Keratinocyte (primary cell): ENCODE results near the gene TFDP2. TPM values are rescaled to one million over a fixed set of nuclear protein-coding genes. Genes with fewer than 3 reads are reported as not detected.

Experiments used
- DNase-seq: peaks from one replicate; pipeline ENCODE4 v3.0.0-alpha.2; 2011; ENCODE audit warnings: low read depth, missing footprints, low spot score
- FAIRE-seq: peaks from 2 replicates; lab custom pipeline; 2011; peaks lifted over from hg19 to GRCh38; lab: Jason Lieb, UNC
- H2AFZ ChIP-seq: 2 replicates; pipeline ENCODE4 v1.6.0; 2012; ENCODE audit warnings: low read length, control low read depth, inconsistent platforms; ENCODE audit not compliant: control insufficient read depth
- H3K27ac ChIP-seq: 2 replicates; pipeline ENCODE4 v1.5.1; 2011; ENCODE audit warnings: low read length; ENCODE audit not compliant: control insufficient read depth, insufficient read depth
- H3K27me3 ChIP-seq: 3 replicates; pipeline ENCODE4 v1.6.0; 2011; ENCODE audit warnings: low read length; ENCODE audit not compliant: control insufficient read depth, insufficient read depth; ENCODE audit errors: extremely low read depth
- H3K36me3 ChIP-seq, 2 experiments: 2 replicates in 1 of 2; 3 replicates in 1 of 2; pipeline ENCODE4 v1.5.1; 2011; ENCODE audit warnings: low read length in 2 of 2, mild to moderate bottlenecking in 1 of 2; ENCODE audit not compliant: control insufficient read depth in 2 of 2, insufficient read depth in 2 of 2; ENCODE audit errors: extremely low read depth in 1 of 2
- H3K4me1 ChIP-seq: 3 replicates; pipeline ENCODE4 v1.5.1; 2011; ENCODE audit warnings: low read length; ENCODE audit not compliant: control insufficient read depth, insufficient read depth; ENCODE audit errors: extremely low read depth
- H3K4me2 ChIP-seq: 3 replicates; pipeline ENCODE4 v1.6.0; 2011; ENCODE audit warnings: low read depth, low read length; ENCODE audit not compliant: control insufficient read depth, insufficient read depth; ENCODE audit errors: extremely low read depth
- H3K4me3 ChIP-seq, 3 experiments: fragments of 200-600 bp in 1 of 3; sonication (generic) in 1 of 3; 2 replicates in 2 of 3; 3 replicates in 1 of 3; pipeline ENCODE4 v1.5.1; 2011 to 2016; ENCODE audit warnings: low read length in 3 of 3, mild to moderate bottlenecking in 3 of 3, control low read depth in 2 of 3, inconsistent platforms in 1 of 3, low read depth in 1 of 3, mixed read lengths in 1 of 3, mixed run types in 1 of 3, moderate library complexity in 1 of 3; ENCODE audit not compliant: control insufficient read depth in 2 of 3, insufficient read depth in 2 of 3; ENCODE audit errors: extremely low read depth in 1 of 3
- H3K79me2 ChIP-seq: 2 replicates; pipeline ENCODE4 v1.6.0; 2012; ENCODE audit warnings: low read length; ENCODE audit not compliant: control insufficient read depth, insufficient read depth
- H3K9ac ChIP-seq: 3 replicates; pipeline ENCODE4 v1.6.0; 2011; ENCODE audit warnings: low read length; ENCODE audit not compliant: control insufficient read depth, insufficient read depth; ENCODE audit errors: extremely low read depth
- H3K9me1 ChIP-seq: 3 replicates; pipeline ENCODE4 v1.6.0; 2011; ENCODE audit warnings: low read length; ENCODE audit not compliant: control insufficient read depth, insufficient read depth; ENCODE audit errors: extremely low read depth
- H3K9me3 ChIP-seq: 2 replicates; pipeline ENCODE4 v1.5.1; 2012; ENCODE audit warnings: low read depth, low read length; ENCODE audit not compliant: control insufficient read depth
- H4K20me1 ChIP-seq: 3 replicates; pipeline ENCODE4 v1.6.0; 2011; ENCODE audit warnings: low read length; ENCODE audit not compliant: control insufficient read depth, insufficient read depth; ENCODE audit errors: extremely low read depth
- CTCF ChIP-seq, 3 experiments: IDR thresholded peaks in 1 of 3; conservative IDR thresholded peaks in 1 of 3; optimal IDR thresholded peaks in 1 of 3; 2 replicates in 2 of 3; 3 replicates in 1 of 3; pipeline versions ENCODE3 to v1.5.1; 2011; ENCODE audit warnings: low read length in 3 of 3, mild to moderate bottlenecking in 3 of 3, moderate library complexity in 2 of 3, control low read depth in 1 of 3, inconsistent platforms in 1 of 3; ENCODE audit not compliant: insufficient read depth in 2 of 3; ENCODE audit errors: extremely low read depth in 1 of 3
- EZH2 ChIP-seq: IDR thresholded peaks from one replicate; pipeline ENCODE4 v1.6.1; 2012; ENCODE audit warnings: inconsistent platforms, mild to moderate bottlenecking, low read length, moderate library complexity
- dilution Hi-C: fragments of 300-500 bp; cut with MboI; formaldehyde crosslinking; loops from one replicate; pipeline ENCODE4 v1.7.0; 2020; ENCODE audit warnings: low sequenced_read_pairs; ENCODE audit not compliant: extremely low pct_ligation_motif_present
- polyA plus RNA-seq, 5 experiments: library from polyadenylated mRNA; depleted of rRNA in 3 of 5; stranded (reverse) in 3 of 5; stranded (forward) in 1 of 5; unstranded in 1 of 5; fragments of >200 nt; gene quantifications; 1 replicate in 1 of 5; 2 replicates in 3 of 5; 3 replicates in 1 of 5; pipeline versions ENCODE4 v1.2.1 to v1.2.3, GENCODE V29; 2011 to 2012; ENCODE audit warnings: missing spikeins in 2 of 5, low read depth in 1 of 5, low replicate concordance in 1 of 5

The TFDP2 gene
- polyA plus RNA-seq, 1 donor (not counting 4 experiments of a cell fraction or from before 2014, with no cell fraction given), result 40.6 TPM

GRCh38 chr3:141920701-141921100 is 228.6 kb downstream of the TFDP2 start:
- Histone ChIP-seq H3K9me1 (no peaks in the 10 kb centered on the region), H2AFZ (no peak overlapping the region), H3K9ac (no peak overlapping the region), H3K79me2 (no peaks in the 10 kb centered on the region), H3K27me3 (no peaks in the 10 kb centered on the region), H3K4me3 (no peak overlapping the region), H3K36me3 (peaks cover 22 to 30% of the 10 kb centered on the region in 2 experiments), H3K27ac (no peak overlapping the region), H3K9me3 (no peaks in the 10 kb centered on the region), H4K20me1 (no peaks in the 10 kb centered on the region), H3K4me2 (no peak overlapping the region), H3K4me1 (no peaks in the 10 kb centered on the region)
- dilution Hi-C loops, result no loop called here
- FAIRE-seq (no peak), DNase-seq (no peak)
- TF ChIP-seq EZH2, result no peak
- TF ChIP-seq CTCF (optimal IDR thresholded peaks at IDR 0.05 in 1 of 3, IDR thresholded peaks at IDR 0.05 in 1 of 3, conservative IDR thresholded peaks at IDR 0.05 in 1 of 3; ENCODE audit: extremely low read depth in 1 of 3, insufficient read depth in 2 of 3, low read length in 3 of 3), result no peak

- TF ChIP-seq EZH2 (no peak), CTCF (optimal IDR thresholded peaks at IDR 0.05 in 1 of 3, IDR thresholded peaks at IDR 0.05 in 1 of 3, conservative IDR thresholded peaks at IDR 0.05 in 1 of 3; ENCODE audit: extremely low read depth in 1 of 3, insufficient read depth in 2 of 3, low read length in 3 of 3) (no peak)
- Histone ChIP-seq H3K36me3 (peaks cover 21 to 44% of the 10 kb centered on the region in 2 experiments), H3K4me3 (no peak overlapping the region)
Observed at GRCh38 chr3:141915766-141916165, 233.6 kb downstream of the TFDP2 start.

More at GRCh38 chr3:141915766-141916165, 233.6 kb downstream of the TFDP2 start:
- no peak overlapping the region for H2AFZ ChIP-seq
- no peak for FAIRE-seq
- no peak for DNase-seq
- no peaks in the 10 kb centered on the region for H3K9me1 ChIP-seq
- no peak overlapping the region for H3K4me2 ChIP-seq
- H3K9me3 ChIP-seq, result no peaks in the 10 kb centered on the region
- no peaks in the 10 kb centered on the region for H4K20me1 ChIP-seq
- H3K9ac ChIP-seq, result no peak overlapping the region
- dilution Hi-C loops, result no loop called here
- H3K27ac ChIP-seq, result no peak overlapping the region
- H3K79me2 ChIP-seq, result no peaks in the 10 kb centered on the region
- no peaks in the 10 kb centered on the region for H3K27me3 ChIP-seq
- no peaks in the 10 kb centered on the region for H3K4me1 ChIP-seq
